Adrenal gland (tissue), 5 donors: ENCODE data around the gene CDHR3.

Experiments
- CTCF ChIP-seq, 6 experiments: fragments of 450-650 bp in 4 of 6; fragments of 200-600 bp in 2 of 6; sonication (generic) in 1 of 6; IDR thresholded peaks; 1 replicate in 5 of 6; 2 replicates in 1 of 6; pipeline versions ENCODE4 v1.5.1 to v1.8.0; 2016 to 2021; ENCODE audit warnings: antibody characterized with exemption in 6 of 6, mild to moderate bottlenecking in 2 of 6, moderate library complexity in 1 of 6
- POLR2A ChIP-seq, 2 donors: fragments of 450-650 bp; IDR thresholded peaks; one replicate each; pipeline ENCODE4 v1.6.1; 2017; ENCODE audit warnings: antibody characterized with exemption in 2 of 2, mild to moderate bottlenecking in 2 of 2, moderate library complexity in 1 of 2
- donor health status: DM: no; HTN: no; CAD: no.

- TF ChIP-seq CTCF (IDR thresholded peaks at IDR 0.05), result no peak
- no peak for TF ChIP-seq POLR2A (IDR thresholded peaks at IDR 0.05)
Measured at GRCh38 chr7:105943486-105943885, 19.6 kb upstream of the CDHR3 start.
